Cortex of kidney (tissue), 1 donor: ENCODE results near the gene FAM53A.

Experiments used
- DNase-seq: peaks from one replicate; lab custom pipeline; 2025; lab: John Stamatoyannopoulos, UW

Gene FAM53A

GRCh38 chr4:1683736-1684505 lies at the start of gene FAM53A:
TSS of gene FAM53A (minus strand) at chr4:1684313. CDS start at chr4:1668741, 15,572 bp downstream.
- no peak for DNase-seq

DNA sequence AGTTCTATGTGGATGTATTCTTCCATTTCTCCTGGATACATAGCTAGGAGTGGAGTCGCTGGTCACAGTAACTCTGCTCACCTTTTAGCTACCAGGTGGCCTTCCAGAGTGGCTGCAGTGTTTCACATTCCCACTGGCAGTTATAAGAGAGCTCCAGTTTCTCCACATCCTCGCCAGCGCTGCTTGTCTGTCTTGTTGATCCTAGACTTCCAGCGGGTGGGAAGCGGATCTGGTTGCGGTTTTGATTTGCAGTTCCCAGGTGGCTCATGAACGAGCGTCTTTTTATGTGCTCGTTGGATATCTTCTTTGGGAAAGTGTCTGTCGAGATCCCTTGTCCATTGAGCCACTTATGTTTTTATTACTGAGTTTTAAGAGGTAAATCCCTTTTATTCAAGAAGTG lies 48.8 kb upstream of the FAM53A start:
- DNase-seq: no peak

DNA sequence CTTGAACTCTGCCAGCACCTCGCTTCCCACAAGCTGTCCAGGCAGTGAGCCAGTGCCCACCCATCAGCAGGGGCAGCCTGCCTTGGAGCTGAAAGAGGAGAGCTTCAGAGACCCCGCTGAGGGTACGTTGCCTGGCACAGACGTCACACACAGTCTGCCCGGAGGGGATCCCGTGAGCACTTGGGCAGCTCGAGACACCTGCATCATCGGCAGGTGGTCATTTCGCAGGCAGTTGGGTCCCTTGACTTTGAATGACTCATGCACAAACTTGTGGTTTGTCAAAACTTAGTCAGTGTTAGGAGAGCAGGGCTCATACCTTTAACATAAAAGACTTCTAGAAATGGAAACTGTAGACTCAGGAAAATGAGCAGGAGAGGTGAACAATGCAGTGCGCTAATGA lies 47.1 kb upstream of the FAM53A start:
- no peak for DNase-seq

DNA sequence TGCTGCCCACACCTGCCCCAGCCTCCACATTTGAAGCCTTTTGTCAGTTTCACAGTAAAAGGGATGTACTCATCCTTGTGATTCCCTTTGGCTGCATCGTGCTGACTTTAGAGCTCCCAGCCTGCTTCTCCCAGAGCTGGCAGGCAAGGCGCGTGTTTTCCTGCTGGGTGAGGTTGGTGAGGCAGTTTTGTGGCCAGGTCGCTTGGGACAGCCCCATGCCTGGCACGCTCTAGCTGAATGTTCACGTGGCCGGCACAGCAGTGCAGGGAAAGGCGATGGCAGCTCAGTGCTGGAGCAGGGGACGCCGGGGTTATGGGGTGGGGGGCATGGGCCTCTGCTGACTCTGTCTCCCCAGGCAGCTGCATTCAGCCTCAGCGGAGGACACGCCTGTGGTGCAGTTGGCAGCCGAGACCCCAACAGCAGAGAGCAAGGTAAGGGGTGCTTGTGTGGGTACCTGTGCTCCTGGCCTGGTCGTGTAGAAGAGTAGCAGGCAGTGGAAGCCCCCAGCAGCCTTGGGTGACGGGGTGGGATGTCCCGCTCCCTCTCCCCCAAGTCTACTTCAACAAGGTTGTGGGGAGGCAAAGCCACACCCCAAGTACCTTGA lies 46.5 kb upstream of the FAM53A start:
- no peak for DNase-seq

DNA sequence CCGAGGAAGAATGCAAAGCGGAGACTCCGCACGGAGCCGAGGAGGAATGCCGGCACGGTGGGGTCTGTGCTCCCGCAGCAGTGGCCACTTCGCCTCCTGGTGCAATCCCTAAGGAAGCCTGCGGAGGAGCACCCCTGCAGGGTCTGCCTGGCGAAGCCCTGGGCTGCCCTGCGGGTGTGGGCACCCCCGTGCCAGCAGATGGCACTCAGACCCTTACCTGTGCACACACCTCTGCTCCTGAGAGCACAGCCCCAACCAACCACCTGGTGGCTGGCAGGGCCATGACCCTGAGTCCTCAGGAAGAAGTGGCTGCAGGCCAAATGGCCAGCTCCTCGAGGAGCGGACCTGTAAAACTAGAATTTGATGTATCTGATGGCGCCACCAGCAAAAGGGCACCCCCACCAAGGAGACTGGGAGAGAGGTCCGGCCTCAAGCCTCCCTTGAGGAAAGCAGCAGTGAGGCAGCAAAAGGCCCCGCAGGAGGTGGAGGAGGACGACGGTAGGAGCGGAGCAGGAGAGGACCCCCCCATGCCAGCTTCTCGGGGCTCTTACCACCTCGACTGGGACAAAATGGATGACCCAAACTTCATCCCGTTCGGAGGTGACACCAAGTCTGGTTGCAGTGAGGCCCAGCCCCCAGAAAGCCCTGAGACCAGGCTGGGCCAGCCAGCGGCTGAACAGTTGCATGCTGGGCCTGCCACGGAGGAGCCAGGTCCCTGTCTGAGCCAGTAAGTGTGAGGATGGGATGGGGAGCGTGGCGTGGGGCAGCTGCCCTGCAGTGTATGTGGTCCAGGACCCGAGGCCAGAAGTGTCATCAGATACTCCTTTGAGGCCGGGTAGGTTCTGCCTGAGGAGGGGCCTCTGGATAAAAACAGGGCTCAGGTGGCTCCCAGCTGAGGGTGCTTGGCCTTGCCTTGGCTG lies 44.2 kb upstream of the FAM53A start:
- DNase-seq: no peak

GRCh38 chr4:1727117-1728031 lies 43.3 kb upstream of the FAM53A start:
- DNase-seq: no peak

GRCh38 chr4:1726146-1726934 lies 42.2 kb upstream of the FAM53A start:
- DNase-seq: no peak

GRCh38 chr4:1725521-1725920 lies 41.4 kb upstream of the FAM53A start:
- no peak for DNase-seq

- no peak for DNase-seq
These were observed 39.2 kb upstream of the FAM53A start for GRCh38 chr4:1723131-1723801.

GRCh38 chr4:1722551-1723118 lies 38.5 kb upstream of the FAM53A start:
- no peak for DNase-seq

- DNase-seq: no peak
These were observed 37.8 kb upstream of the FAM53A start for GRCh38 chr4:1721666-1722550.

DNA sequence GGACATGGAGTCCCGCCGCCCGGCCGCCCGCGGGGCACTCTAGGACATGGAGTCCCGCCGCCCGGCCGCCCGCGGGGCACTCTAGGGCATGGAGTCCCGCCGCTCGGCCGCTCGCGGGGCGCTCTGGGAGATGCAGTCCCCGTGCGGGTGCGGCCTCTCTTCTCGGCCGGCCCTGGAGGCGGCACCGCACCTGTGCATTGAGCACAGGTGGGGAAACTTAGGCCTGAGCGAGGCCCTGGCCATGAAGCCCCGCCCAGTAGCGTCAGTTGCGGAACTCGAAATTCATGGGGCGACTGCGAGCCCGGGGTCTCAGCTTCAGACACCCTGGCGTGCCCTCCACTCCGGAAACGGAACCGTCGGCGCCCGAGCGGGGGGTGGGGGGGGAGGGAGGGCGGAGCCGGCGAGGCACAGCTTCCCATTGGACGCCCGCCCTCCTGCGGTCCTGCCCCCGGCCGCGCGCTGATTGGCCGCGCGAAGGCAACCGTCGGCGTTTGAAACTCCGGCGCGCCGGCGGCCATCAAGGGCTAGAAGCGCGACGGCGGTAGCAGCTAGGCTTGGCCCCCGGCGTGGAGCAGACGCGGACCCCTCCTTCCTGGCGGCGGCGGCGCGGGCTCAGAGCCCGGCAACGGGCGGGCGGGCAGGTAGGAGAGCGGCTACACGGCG lies 37.0 kb upstream of the FAM53A start, which contains the start of the genes TACC3 and TMEM129:
TSS of gene TACC3 (plus strand) at position 519 of the 663 bp plus-strand sequence. CDS start 1,901 bp downstream, outside the sequence.
TSS of gene TMEM129 (minus strand) at position 321 of the 663 bp plus-strand sequence. CDS start 486 bp downstream, outside the sequence.
- peak; percentile 98 for DNase-seq

GRCh38 chr4:1720163-1720983 lies 36.3 kb upstream of the FAM53A start:
- no peak for DNase-seq

DNA sequence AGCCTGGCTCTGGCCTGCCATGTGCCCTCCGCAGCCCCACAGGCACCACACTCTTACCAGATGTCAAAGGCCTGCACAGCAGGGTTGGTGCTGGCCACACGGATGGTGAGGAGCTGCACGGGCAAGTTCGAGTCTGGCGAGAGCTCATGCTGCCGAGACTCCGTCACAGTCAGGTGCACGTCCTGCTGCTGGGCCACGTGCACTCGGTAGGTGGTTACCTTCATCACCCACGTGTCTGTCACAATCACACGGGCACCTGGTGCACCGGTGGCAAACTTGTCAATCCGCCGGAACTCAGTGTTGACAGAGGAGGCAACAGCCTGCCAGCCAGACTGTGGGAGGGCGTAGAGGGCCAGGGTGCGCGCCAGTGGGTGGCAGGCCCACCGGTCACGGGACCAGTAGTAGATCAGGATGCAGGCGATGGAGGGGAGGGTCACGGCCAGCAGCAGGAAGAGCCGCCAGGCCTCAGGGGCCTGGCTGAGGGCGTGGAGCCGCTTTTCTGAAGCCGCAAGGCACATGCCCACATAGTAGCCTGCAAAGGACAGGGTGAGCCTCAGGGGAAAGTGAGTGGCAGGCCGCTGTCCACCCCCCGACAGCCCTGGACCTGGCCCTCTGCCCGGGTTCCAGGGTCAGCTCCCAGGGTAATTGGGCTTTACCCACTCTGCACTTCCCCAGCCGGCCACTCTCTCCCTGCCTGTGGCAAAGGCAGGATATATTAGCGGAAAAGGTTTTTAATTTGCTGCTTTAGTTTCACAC lies 34.2 kb upstream of the FAM53A start:
- DNase-seq: no peak

GRCh38 chr4:1717129-1718094 lies 33.3 kb upstream of the FAM53A start:
- DNase-seq: no peak
